ENCODE data around the gene FARSA. TPM values are rescaled to one million over a fixed set of nuclear protein-coding genes. Genes with fewer than 3 reads are reported as not detected.
A peak's percentile ranks its signal among the peaks of the same experiment; 100 is the strongest.

Gene FARSA
- total RNA-seq, 4 donors from 2014 or later = 40.7 to 68.8 (median 62.3) TPM

- TF ChIP-seq POLR2A (IDR thresholded peaks at IDR 0.05) (peak; percentile 100), CTCF (IDR thresholded peaks at IDR 0.05 in 4 of 5, conservative IDR thresholded peaks at IDR 0.05 in 1 of 5) (no peak)
- in situ Hi-C loops (cut with MboI; ENCODE audit: low sequenced_read_pairs in 4 of 4) (no loop called here), intact Hi-C loops (cut with DNase I; ENCODE audit: low total_unique reads) (no loop called here)
- Histone ChIP-seq H3K9me3 (no peaks in the 10 kb centered on the region), H3K27me3 (no peaks in the 10 kb centered on the region), H3K36me3 (peaks cover 0 to 32% of the 10 kb centered on the region in 2 donors), H3K4me1 (peaks cover 21 to 26% of the 10 kb centered on the region in 2 donors), H3K4me3 (peak within 1 kb of the TSS; percentile 73 to 99 (median 98)), H3K27ac (peak within 1 kb of the TSS; percentile 83 to 99 (median 96))
- peak; percentile 100 for DNase-seq
- ATAC-seq = peak; percentile 93 to 97
These were observed 4.6 kb upstream of the FARSA start, which contains the start of gene CALR for GRCh38 chr19:12937927-12938778. Gene CALR (plus strand): TSS chr19:12938609. CDS start chr19:12938680, 71 bp downstream.

GRCh38 chr19:12937093-12937926 is 3.8 kb upstream of the FARSA start:
- peak overlapping the region; percentile 62 to 99 (median 96) for H3K27ac ChIP-seq
- peaks cover 26 to 33% of the 10 kb centered on the region in 2 donors for H3K4me1 ChIP-seq

DNA sequence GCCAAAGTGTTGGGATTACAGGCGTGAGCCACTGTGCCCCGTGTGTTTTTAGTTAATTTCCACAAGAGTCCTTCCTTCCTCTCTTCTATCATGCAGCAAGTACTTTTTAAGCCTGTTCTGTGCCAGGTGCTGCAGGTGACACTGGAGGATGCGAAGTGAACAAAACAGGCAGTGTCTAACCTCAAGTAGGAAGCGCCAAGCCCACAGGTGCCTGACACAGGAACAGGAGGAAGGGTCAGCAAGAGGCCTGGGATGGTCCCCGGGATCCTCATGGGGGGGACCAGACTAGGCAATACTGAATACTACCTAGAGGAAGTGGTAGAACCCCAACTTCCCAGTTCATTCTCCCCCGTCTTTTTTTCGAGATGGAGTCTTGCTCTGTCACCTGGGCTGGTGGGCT is 3.1 kb upstream of the FARSA start:
- Histone ChIP-seq H3K4me3 (no peak overlapping the region), H3K4me1 (peaks cover 29 to 38% of the 10 kb centered on the region in 2 donors), H3K9me3 (no peaks in the 10 kb centered on the region), H3K27ac (no peak overlapping the region), H3K27me3 (no peaks in the 10 kb centered on the region), H3K36me3 (peaks cover 0 to 17% of the 10 kb centered on the region in 2 donors)
- TF ChIP-seq CTCF (IDR thresholded peaks at IDR 0.05 in 4 of 5, conservative IDR thresholded peaks at IDR 0.05 in 1 of 5) = no peak
- no peak for TF ChIP-seq POLR2A (IDR thresholded peaks at IDR 0.05)
- no peak for DNase-seq
- intact Hi-C loops (cut with DNase I; ENCODE audit: low total_unique reads) = no loop called here
- in situ Hi-C loops (cut with MboI; ENCODE audit: low sequenced_read_pairs in 4 of 4) = no loop called here
- ATAC-seq = no peak

More at GRCh38 chr19:12937093-12937926, 3.8 kb upstream of the FARSA start:
- TF ChIP-seq CTCF (IDR thresholded peaks at IDR 0.05 in 4 of 5, conservative IDR thresholded peaks at IDR 0.05 in 1 of 5) (no peak), POLR2A (IDR thresholded peaks at IDR 0.05) (no peak)
- H3K9me3 ChIP-seq = no peaks in the 10 kb centered on the region
- H3K4me3 ChIP-seq = peak overlapping the region; percentile 70 to 99 (median 86)
- peaks cover 0 to 25% of the 10 kb centered on the region in 2 donors for H3K36me3 ChIP-seq
- no peak for DNase-seq
- no peaks in the 10 kb centered on the region for H3K27me3 ChIP-seq
- ATAC-seq = no peak
- intact Hi-C loops (cut with DNase I; ENCODE audit: low total_unique reads) = no loop called here
- in situ Hi-C loops (cut with MboI; ENCODE audit: low sequenced_read_pairs in 4 of 4) = no loop called here

DNA sequence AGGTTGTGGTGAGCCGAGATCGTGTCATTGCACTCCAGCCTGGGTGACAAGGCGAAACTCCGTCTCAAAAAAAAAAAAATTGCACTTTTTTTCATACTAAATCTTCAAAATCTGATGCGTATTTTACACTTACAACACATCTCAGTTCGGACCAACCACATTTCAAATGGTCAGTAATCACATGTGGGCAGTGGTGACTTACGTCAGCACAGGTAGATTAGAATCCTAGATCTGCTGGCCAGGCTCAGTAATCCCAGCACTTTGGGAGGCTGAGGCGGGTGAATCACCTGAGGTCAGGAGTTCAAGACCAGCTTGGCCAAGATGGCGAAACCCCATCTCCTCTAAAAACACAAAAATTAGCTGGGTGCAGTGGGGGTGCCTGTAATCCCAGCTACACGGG is 1.6 kb upstream of the FARSA start:
- Histone ChIP-seq H3K36me3 (peaks cover 0 to 9% of the 10 kb centered on the region in 2 donors), H3K27ac (no peak overlapping the region), H3K4me1 (peaks cover 25 to 31% of the 10 kb centered on the region in 2 donors), H3K9me3 (no peaks in the 10 kb centered on the region), H3K27me3 (no peaks in the 10 kb centered on the region), H3K4me3 (no peak overlapping the region)
- in situ Hi-C loops (cut with MboI; ENCODE audit: low sequenced_read_pairs in 4 of 4) (no loop called here), intact Hi-C loops (cut with DNase I; ENCODE audit: low total_unique reads) (no loop called here)
- TF ChIP-seq POLR2A (IDR thresholded peaks at IDR 0.05) = no peak
- no peak for TF ChIP-seq CTCF (IDR thresholded peaks at IDR 0.05 in 4 of 5, conservative IDR thresholded peaks at IDR 0.05 in 1 of 5)
- DNase-seq (no peak), ATAC-seq (no peak)
